HepG2 (cell line): ENCODE measurements around the gene BMF. TPM values are rescaled to one million over a fixed set of nuclear protein-coding genes. Genes with fewer than 3 reads are reported as not detected.

Source experiments
- HMG20B ChIP-seq: conservative IDR thresholded peaks from 2 replicates; pipeline ENCODE4 v1.6.1; 2016; ENCODE audit warnings: missing genetic modification reagents, missing compliant biosample characterization
- MXI1 ChIP-seq: IDR thresholded peaks from 3 replicates; pipeline ENCODE4 v1.6.1; 2012; ENCODE audit warnings: low read depth, low read length, inconsistent platforms, borderline replicate concordance
- NCOR1 ChIP-seq: fragments of 200-600 bp; sonication (generic); IDR thresholded peaks from 2 replicates; pipeline ENCODE4 v1.7.0; 2017; ENCODE audit warnings: antibody characterized with exemption, low read length, borderline replicate concordance
- SMC3 ChIP-seq: IDR thresholded peaks from 2 replicates; pipeline ENCODE4 v1.6.1; 2011; ENCODE audit warnings: low read length, improper control_type of control experiment
- ZBTB7B ChIP-seq: sonication (generic); formaldehyde crosslinking; IDR thresholded peaks from 2 replicates; pipeline ENCODE4 v1.4.0; 2020; ENCODE audit warnings: missing genetic modification reagents
- ZC3H4 ChIP-seq: sonication (generic); formaldehyde crosslinking; IDR thresholded peaks from 2 replicates; pipeline ENCODE4 v1.4.0; 2020; ENCODE audit warnings: missing genetic modification reagents, borderline replicate concordance
- ZNF232 ChIP-seq: sonication (generic); formaldehyde crosslinking; IDR thresholded peaks from 2 replicates; pipeline ENCODE4 v1.4.0; 2020; ENCODE audit warnings: missing genetic modification reagents, borderline replicate concordance
- ZNF772 ChIP-seq: sonication (generic); formaldehyde crosslinking; IDR thresholded peaks from 2 replicates; pipeline ENCODE4 v1.5.0; 2020; ENCODE audit warnings: mild to moderate bottlenecking, missing genetic modification reagents
- ZNF792 ChIP-seq: IDR thresholded peaks from 2 replicates; pipeline ENCODE4 v1.6.1; 2016
- polyA plus RNA-seq, 8 experiments: library from polyadenylated mRNA; depleted of rRNA in 3 of 8; stranded (reverse) in 7 of 8; unstranded in 1 of 8; fragments of >200 nt; fragmentation: Illumina TruSeq in 4 of 8; extraction: Trizol in 4 of 8; gene quantifications; 2 replicates each; pipeline versions ENCODE4 v1.2.1 to v1.2.3, GENCODE V29; 2011 to 2016; ENCODE audit warnings: low read depth in 4 of 8, missing spikeins in 1 of 8, mixed read lengths in 1 of 8; ENCODE audit not compliant: insufficient read depth in 1 of 8
- total RNA-seq, 5 experiments: library from RNA; depleted of rRNA; stranded (reverse); fragments of >200 nt; fragmentation: Illumina TruSeq; extraction: Trizol; gene quantifications; 2 replicates each; pipeline ENCODE4 v1.2.3, GENCODE V29; 2016; ENCODE audit warnings: low read depth in 1 of 5
- TF ChIP-seq, protein P1 (sequence below): sonication (generic); formaldehyde crosslinking; IDR thresholded peaks from 2 replicates; pipeline ENCODE4 v1.4.0; 2020; ENCODE audit warnings: missing genetic modification reagents, borderline replicate concordance
- TF ChIP-seq, protein P2 (sequence below): sonication (generic); formaldehyde crosslinking; IDR thresholded peaks from 2 replicates; pipeline ENCODE4 v1.4.0; 2020; ENCODE audit warnings: missing genetic modification reagents, low read depth, mild to moderate bottlenecking, borderline replicate concordance
- TF ChIP-seq, protein P3 (sequence below): sonication (generic); formaldehyde crosslinking; IDR thresholded peaks from 2 replicates; pipeline ENCODE4 v1.5.0; 2020; ENCODE audit warnings: mild to moderate bottlenecking, missing genetic modification reagents, borderline replicate concordance
- TF ChIP-seq, protein P4 (sequence below): sonication (generic); formaldehyde crosslinking; IDR thresholded peaks from 2 replicates; pipeline ENCODE4 v1.5.1; 2020; ENCODE audit warnings: missing genetic modification reagents, mild to moderate bottlenecking, borderline replicate concordance
- TF ChIP-seq, protein P5 (sequence below): sonication (generic); formaldehyde crosslinking; IDR thresholded peaks from 2 replicates; pipeline ENCODE4 v1.4.0; 2020; ENCODE audit warnings: missing genetic modification reagents

Gene BMF
- total and polyA plus RNA-seq, 2 of the 13 experiments (the other 11 are each of a cell fraction or from before 2014, with no cell fraction given) = 8.7 to 15.9 TPM

DNA sequence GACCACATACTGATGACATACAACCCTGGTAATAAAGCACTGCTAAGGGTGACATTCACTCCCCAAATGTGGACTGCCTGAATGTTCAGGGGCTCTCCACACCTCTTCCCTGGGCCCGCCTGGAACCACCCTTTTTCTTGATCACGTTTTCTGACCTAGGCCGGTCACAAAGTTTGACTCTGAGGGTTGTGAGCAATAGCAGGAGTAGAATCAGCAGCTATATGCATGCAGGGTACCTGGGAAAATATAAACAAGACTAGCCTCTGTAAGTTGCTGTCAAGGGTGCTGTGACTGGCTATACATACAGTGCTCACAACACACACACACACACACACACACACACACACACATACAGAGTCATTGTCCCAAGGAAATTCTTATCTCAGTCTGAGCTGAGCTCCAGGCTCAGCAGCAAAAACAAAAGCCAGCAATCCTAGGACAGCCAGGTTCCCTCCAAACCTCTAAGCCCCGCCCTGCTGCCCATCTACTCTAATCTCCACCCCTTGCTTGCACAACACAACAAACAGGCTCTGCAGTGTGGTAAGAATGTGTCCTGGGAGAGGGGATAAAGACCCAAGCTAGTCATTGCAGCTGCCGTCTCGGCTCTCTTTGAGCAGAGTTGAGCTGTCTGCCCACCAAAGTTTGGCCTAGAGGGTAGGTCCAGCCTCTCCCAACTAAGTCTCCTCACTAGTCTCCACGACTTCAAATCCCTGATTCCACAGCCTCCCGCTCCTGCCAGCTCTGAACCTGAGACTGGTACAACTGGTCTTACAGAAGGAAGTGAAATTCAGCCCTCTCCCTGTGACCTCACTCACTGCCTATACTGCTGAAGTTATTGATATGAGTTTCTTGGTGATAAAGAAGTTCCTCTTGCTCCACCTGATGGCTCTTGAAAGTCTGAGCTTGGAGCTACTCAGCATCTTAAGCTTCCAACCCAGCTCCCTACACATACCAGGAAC lies 2.2 kb downstream of the BMF start (continued):
- TF ChIP-seq, protein P1, sequence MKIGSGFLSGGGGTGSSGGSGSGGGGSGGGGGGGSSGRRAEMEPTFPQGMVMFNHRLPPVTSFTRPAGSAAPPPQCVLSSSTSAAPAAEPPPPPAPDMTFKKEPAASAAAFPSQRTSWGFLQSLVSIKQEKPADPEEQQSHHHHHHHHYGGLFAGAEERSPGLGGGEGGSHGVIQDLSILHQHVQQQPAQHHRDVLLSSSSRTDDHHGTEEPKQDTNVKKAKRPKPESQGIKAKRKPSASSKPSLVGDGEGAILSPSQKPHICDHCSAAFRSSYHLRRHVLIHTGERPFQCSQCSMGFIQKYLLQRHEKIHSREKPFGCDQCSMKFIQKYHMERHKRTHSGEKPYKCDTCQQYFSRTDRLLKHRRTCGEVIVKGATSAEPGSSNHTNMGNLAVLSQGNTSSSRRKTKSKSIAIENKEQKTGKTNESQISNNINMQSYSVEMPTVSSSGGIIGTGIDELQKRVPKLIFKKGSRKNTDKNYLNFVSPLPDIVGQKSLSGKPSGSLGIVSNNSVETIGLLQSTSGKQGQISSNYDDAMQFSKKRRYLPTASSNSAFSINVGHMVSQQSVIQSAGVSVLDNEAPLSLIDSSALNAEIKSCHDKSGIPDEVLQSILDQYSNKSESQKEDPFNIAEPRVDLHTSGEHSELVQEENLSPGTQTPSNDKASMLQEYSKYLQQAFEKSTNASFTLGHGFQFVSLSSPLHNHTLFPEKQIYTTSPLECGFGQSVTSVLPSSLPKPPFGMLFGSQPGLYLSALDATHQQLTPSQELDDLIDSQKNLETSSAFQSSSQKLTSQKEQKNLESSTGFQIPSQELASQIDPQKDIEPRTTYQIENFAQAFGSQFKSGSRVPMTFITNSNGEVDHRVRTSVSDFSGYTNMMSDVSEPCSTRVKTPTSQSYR (CRISPR knock-in tag) = peak; percentile 70; the same call in 1 of the 2 replicates
- TF ChIP-seq ZBTB7B (CRISPR knock-in tag) (0 out of 2 replicates have a peak, but pooled peaks have one; percentile 30), HMG20B (CRISPR knock-in tag) (0 out of 2 replicates have a peak, but pooled peaks have one; percentile 45), ZNF792 (CRISPR knock-in tag) (peak; percentile 53; the same call in 1 of the 2 replicates), ZNF772 (CRISPR knock-in tag) (0 out of 2 replicates have a peak, but pooled peaks have one; percentile 21), ZNF232 (no peak), MXI1 (peak; percentile 45; the same call in 1 of the 3 replicates), ZC3H4 (CRISPR knock-in tag) (no peak), SMC3 (peak; percentile 26; the same call in 1 of the 2 replicates), NCOR1 (peak; percentile 43; the same call in 1 of the 2 replicates)
- TF ChIP-seq, protein P2, sequence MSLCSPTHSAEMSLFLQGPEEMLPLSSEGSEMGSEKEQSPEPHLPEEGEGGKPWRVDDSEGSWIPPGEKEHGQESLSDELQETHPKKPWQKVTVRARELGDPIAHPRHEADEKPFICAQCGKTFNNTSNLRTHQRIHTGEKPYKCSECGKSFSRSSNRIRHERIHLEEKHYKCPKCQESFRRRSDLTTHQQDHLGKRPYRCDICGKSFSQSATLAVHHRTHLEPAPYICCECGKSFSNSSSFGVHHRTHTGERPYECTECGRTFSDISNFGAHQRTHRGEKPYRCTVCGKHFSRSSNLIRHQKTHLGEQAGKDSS (CRISPR knock-in tag) = no peak; the same call in 1 of the 2 replicates
- TF ChIP-seq, protein P3, sequence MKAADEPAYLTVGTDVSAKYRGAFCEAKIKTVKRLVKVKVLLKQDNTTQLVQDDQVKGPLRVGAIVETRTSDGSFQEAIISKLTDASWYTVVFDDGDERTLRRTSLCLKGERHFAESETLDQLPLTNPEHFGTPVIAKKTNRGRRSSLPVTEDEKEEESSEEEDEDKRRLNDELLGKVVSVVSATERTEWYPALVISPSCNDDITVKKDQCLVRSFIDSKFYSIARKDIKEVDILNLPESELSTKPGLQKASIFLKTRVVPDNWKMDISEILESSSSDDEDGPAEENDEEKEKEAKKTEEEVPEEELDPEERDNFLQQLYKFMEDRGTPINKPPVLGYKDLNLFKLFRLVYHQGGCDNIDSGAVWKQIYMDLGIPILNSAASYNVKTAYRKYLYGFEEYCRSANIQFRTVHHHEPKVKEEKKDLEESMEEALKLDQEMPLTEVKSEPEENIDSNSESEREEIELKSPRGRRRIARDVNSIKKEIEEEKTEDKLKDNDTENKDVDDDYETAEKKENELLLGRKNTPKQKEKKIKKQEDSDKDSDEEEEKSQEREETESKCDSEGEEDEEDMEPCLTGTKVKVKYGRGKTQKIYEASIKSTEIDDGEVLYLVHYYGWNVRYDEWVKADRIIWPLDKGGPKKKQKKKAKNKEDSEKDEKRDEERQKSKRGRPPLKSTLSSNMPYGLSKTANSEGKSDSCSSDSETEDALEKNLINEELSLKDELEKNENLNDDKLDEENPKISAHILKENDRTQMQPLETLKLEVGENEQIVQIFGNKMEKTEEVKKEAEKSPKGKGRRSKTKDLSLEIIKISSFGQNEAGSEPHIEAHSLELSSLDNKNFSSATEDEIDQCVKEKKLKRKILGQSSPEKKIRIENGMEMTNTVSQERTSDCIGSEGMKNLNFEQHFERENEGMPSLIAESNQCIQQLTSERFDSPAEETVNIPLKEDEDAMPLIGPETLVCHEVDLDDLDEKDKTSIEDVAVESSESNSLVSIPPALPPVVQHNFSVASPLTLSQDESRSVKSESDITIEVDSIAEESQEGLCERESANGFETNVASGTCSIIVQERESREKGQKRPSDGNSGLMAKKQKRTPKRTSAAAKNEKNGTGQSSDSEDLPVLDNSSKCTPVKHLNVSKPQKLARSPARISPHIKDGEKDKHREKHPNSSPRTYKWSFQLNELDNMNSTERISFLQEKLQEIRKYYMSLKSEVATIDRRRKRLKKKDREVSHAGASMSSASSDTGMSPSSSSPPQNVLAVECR (CRISPR knock-in tag) = no peak; the same call in 1 of the 2 replicates
- TF ChIP-seq, protein P4, sequence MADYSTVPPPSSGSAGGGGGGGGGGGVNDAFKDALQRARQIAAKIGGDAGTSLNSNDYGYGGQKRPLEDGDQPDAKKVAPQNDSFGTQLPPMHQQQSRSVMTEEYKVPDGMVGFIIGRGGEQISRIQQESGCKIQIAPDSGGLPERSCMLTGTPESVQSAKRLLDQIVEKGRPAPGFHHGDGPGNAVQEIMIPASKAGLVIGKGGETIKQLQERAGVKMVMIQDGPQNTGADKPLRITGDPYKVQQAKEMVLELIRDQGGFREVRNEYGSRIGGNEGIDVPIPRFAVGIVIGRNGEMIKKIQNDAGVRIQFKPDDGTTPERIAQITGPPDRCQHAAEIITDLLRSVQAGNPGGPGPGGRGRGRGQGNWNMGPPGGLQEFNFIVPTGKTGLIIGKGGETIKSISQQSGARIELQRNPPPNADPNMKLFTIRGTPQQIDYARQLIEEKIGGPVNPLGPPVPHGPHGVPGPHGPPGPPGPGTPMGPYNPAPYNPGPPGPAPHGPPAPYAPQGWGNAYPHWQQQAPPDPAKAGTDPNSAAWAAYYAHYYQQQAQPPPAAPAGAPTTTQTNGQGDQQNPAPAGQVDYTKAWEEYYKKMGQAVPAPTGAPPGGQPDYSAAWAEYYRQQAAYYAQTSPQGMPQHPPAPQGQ = no peak
- TF ChIP-seq, protein P5, sequence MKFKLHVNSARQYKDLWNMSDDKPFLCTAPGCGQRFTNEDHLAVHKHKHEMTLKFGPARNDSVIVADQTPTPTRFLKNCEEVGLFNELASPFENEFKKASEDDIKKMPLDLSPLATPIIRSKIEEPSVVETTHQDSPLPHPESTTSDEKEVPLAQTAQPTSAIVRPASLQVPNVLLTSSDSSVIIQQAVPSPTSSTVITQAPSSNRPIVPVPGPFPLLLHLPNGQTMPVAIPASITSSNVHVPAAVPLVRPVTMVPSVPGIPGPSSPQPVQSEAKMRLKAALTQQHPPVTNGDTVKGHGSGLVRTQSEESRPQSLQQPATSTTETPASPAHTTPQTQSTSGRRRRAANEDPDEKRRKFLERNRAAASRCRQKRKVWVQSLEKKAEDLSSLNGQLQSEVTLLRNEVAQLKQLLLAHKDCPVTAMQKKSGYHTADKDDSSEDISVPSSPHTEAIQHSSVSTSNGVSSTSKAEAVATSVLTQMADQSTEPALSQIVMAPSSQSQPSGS (CRISPR knock-in tag) = peak; percentile 53; the same call in 1 of the 2 replicates
